Body of pancreas (tissue), 4 donors: ENCODE results near the gene LRP1. TPM values are rescaled to one million over a fixed set of nuclear protein-coding genes. Genes with fewer than 3 reads are reported as not detected.

Source experiments
- ATAC-seq: fragments of 150-250 bp; one replicate; pipeline ENCODE4 v1.9.1; 2016
- DNase-seq, 4 donors: peaks; one replicate each; pipeline ENCODE4 v3.0.0-alpha.2; 2019
- H3K27ac ChIP-seq, 4 donors: fragments of 200-600 bp; sonication (generic); 1 replicate in 3 of 4; 2 replicates in 1 of 4; pipeline versions ENCODE4 v1.5.1 to v1.6.1; 2016 to 2019; ENCODE audit warnings: mild to moderate bottlenecking in 1 of 4, mixed read lengths in 1 of 4, moderate library complexity in 1 of 4
- H3K27me3 ChIP-seq, 2 donors: fragments of 200-600 bp; sonication (generic); one replicate each; pipeline ENCODE4 v1.6.0; 2016; ENCODE audit warnings: mild to moderate bottlenecking in 1 of 2
- H3K36me3 ChIP-seq, 2 donors: fragments of 200-600 bp; sonication (generic); replicated peaks in 1 of 2; 2 replicates each; pipeline ENCODE4 v1.5.1; 2016; ENCODE audit warnings: low read depth in 2 of 2; ENCODE audit not compliant: insufficient read depth in 1 of 2
- H3K4me1 ChIP-seq: fragments of 200-600 bp; sonication (generic); one replicate; pipeline ENCODE4 v1.6.0; 2016
- H3K4me3 ChIP-seq, 2 donors: fragments of 200-600 bp; sonication (generic); 1 replicate in 1 of 2; 2 replicates in 1 of 2; pipeline ENCODE4 v1.5.1; 2016 to 2019
- H3K9me3 ChIP-seq, 3 donors: fragments of 200-600 bp; sonication (generic); 1 replicate in 2 of 3; 2 replicates in 1 of 3; pipeline ENCODE4 v1.5.1; 2016
- CTCF ChIP-seq, 7 experiments: fragments of 450-650 bp in 4 of 7; fragments of 200-600 bp in 3 of 7; sonication (generic) in 3 of 7; IDR thresholded peaks; one replicate each; pipeline ENCODE4 v1.5.1; 2016 to 2019; ENCODE audit warnings: antibody characterized with exemption in 7 of 7
- POLR2A ChIP-seq, 3 donors: fragments of 450-650 bp; IDR thresholded peaks; one replicate each; pipeline ENCODE4 v1.6.1; 2016; ENCODE audit warnings: antibody characterized with exemption in 3 of 3, mild to moderate bottlenecking in 2 of 3
- WGBS, 2 donors: methylation state at CpG; one replicate each; pipeline ENCODE4 v1.1.5; 2017; 5-methylcytosine and 5-hydroxymethylcytosine counted together
- intact Hi-C: fragments of 100-400 bp; cut with DNase I; formaldehyde crosslinking; loops from one replicate; pipeline ENCODE4 v1.15.1; 2023
- total RNA-seq, 2 donors: library from RNA; depleted of rRNA; stranded (reverse); fragments of >200 nt; gene quantifications; one replicate each; pipeline ENCODE4 v1.1.0, GENCODE V29; 2016

The LRP1 gene
- total RNA-seq, 2 donors from 2014 or later, result 61.2 to 162 TPM

- no peak overlapping the region for H3K4me3 ChIP-seq
- peaks cover 0 to 13% of the 10 kb centered on the region in 2 donors for H3K27me3 ChIP-seq
- H3K9me3 ChIP-seq, result no peaks in the 10 kb centered on the region
- TF ChIP-seq POLR2A (IDR thresholded peaks at IDR 0.05), result no peak
- no peak for TF ChIP-seq CTCF (IDR thresholded peaks at IDR 0.05)
- peaks cover 8 to 12% of the 10 kb centered on the region in 2 donors for H3K36me3 ChIP-seq
- H3K4me1 ChIP-seq, result peaks cover 45% of the 10 kb centered on the region
- no peak overlapping the region for H3K27ac ChIP-seq
- intact Hi-C loops, result no loop called here
- DNase-seq, result no peak
- ATAC-seq, result no peak
- WGBS, 2 donors, result 43 to 58% methylated on average over 22 to 36 of the region's 40 CpGs
Measured at GRCh38 chr12:57236201-57236924, 108.1 kb downstream of the LRP1 start.

GRCh38 chr12:57236925-57237595 lies 108.8 kb downstream of the LRP1 start:
- no peak for ATAC-seq
- intact Hi-C loops, result no loop called here
- Histone ChIP-seq H3K36me3 (peaks cover 8 to 12% of the 10 kb centered on the region in 2 donors), H3K27ac (no peak overlapping the region), H3K4me3 (no peak overlapping the region), H3K4me1 (peaks cover 41% of the 10 kb centered on the region), H3K27me3 (peaks cover 0 to 20% of the 10 kb centered on the region in 2 donors), H3K9me3 (no peaks in the 10 kb centered on the region)
- 42 to 46% methylated on average over 9 of the region's 9 CpGs for WGBS, 2 donors
- DNase-seq, result no peak
- TF ChIP-seq POLR2A (IDR thresholded peaks at IDR 0.05), result no peak

DNA sequence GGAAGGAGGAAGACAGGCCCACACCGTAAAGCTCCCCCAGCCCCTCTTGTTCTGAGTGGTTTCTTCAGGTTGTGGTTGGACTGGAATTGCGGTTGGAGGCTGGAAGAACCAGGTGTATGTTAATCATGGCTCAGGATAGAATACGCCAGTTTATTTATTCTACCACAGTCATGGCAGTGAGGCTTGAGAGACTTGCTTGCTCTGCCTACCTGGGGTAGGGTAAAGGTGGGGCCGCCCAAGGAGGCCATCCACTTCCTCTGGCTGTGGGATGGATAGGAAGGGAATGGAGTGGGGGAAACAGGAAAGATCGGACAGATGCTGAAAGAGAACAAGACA lies 109.3 kb downstream of the LRP1 start:
- Histone ChIP-seq H3K4me3 (no peak overlapping the region), H3K4me1 (peaks cover 46% of the 10 kb centered on the region), H3K27ac (no peak overlapping the region), H3K9me3 (no peaks in the 10 kb centered on the region), H3K36me3 (peaks cover 8 to 9% of the 10 kb centered on the region in 2 donors), H3K27me3 (peaks cover 0 to 22% of the 10 kb centered on the region in 2 donors)
- intact Hi-C loops, result no loop called here
- TF ChIP-seq POLR2A (IDR thresholded peaks at IDR 0.05) (no peak), CTCF (IDR thresholded peaks at IDR 0.05) (no peak)
- ATAC-seq (no peak), DNase-seq (no peak)
- WGBS, 2 donors, result 38 to 45% methylated on average over 4 to 5 of the region's 5 CpGs

- Histone ChIP-seq H3K4me3 (peak overlapping the region; percentile 37 to 39), H3K9me3 (no peaks in the 10 kb centered on the region), H3K27ac (no peak overlapping the region), H3K27me3 (peaks cover 0 to 22% of the 10 kb centered on the region in 2 donors), H3K4me1 (peaks cover 52% of the 10 kb centered on the region), H3K36me3 (peaks cover 4 to 8% of the 10 kb centered on the region in 2 donors)
- DNase-seq (peak in 1 of 4 donors; percentile 21), ATAC-seq (no peak)
- 6 to 10% methylated on average over 51 to 63 of the region's 63 CpGs for WGBS, 2 donors
- TF ChIP-seq CTCF (IDR thresholded peaks at IDR 0.05), result no peak
- no peak for TF ChIP-seq POLR2A (IDR thresholded peaks at IDR 0.05)
- intact Hi-C loops, result no loop called here
Measured at GRCh38 chr12:57237932-57238853, 109.9 kb downstream of the LRP1 start.
